OCI-LY1 (cell line): Measurements from ENCODE around the gene ZNF382.

Experiments
- H2AFZ ChIP-seq: fragments of 200-600 bp; sonication (generic), shearing (Covaris generic); 2 replicates; pipeline ENCODE4 v1.6.0; 2014; ENCODE audit warnings: antibody characterized with exemption, mild to moderate bottlenecking, low read length
- H3F3A ChIP-seq: fragments of 200-600 bp; sonication (generic), shearing (Covaris generic); 2 replicates; pipeline ENCODE4 v1.6.0; 2014; ENCODE audit warnings: mild to moderate bottlenecking, antibody characterized with exemption, low read length, moderate library complexity; ENCODE audit not compliant: insufficient read depth
- H3K27ac ChIP-seq: fragments of 200-600 bp; sonication (generic); 2 replicates; pipeline ENCODE4 v1.5.1; 2014; ENCODE audit warnings: low read length, mixed run types, mild to moderate bottlenecking, low read depth; ENCODE audit not compliant: poor library complexity, severe bottlenecking
- H3K27me3 ChIP-seq: fragments of 200-600 bp; sonication (generic); 2 replicates; pipeline ENCODE4 v1.6.0; 2014; ENCODE audit warnings: antibody characterized with exemption, mild to moderate bottlenecking, low read length, moderate library complexity; ENCODE audit not compliant: insufficient read depth
- H3K36me3 ChIP-seq: fragments of 200-600 bp; sonication (generic); 2 replicates; pipeline ENCODE4 v1.6.1; 2014; ENCODE audit warnings: mild to moderate bottlenecking, antibody characterized with exemption, low read length, moderate library complexity, mixed read lengths; ENCODE audit not compliant: insufficient read depth
- H3K4me1 ChIP-seq: fragments of 200-600 bp; sonication (generic); 2 replicates; pipeline ENCODE4 v1.5.1; 2014; ENCODE audit warnings: mild to moderate bottlenecking, low read length, moderate library complexity; ENCODE audit not compliant: insufficient read depth, severe bottlenecking
- H3K4me2 ChIP-seq: fragments of 200-600 bp; sonication (generic), shearing (Covaris generic); 2 replicates; pipeline ENCODE4 v1.6.1; 2014; ENCODE audit warnings: low read length
- H3K4me3 ChIP-seq: fragments of 200-600 bp; sonication (generic); 2 replicates; pipeline ENCODE4 v1.5.1; 2014; ENCODE audit warnings: low read length, low read depth, mild to moderate bottlenecking, mixed read lengths; ENCODE audit not compliant: poor library complexity, severe bottlenecking
- H3K79me2 ChIP-seq: fragments of 200-600 bp; shearing (Covaris generic); 2 replicates; pipeline ENCODE4 v1.6.1; 2016; ENCODE audit warnings: mixed run types, low read length, mixed read lengths; ENCODE audit not compliant: insufficient read depth
- H3K9ac ChIP-seq: fragments of 200-600 bp; sonication (generic), shearing (Covaris generic); 2 replicates; pipeline ENCODE4 v1.6.1; 2014; ENCODE audit warnings: mild to moderate bottlenecking, low read length, mixed read lengths
- H3K9me2 ChIP-seq: fragments of 200-600 bp; sonication (generic), shearing (Covaris generic); 2 replicates; pipeline ENCODE4 v1.6.1; 2014; ENCODE audit warnings: low read depth, mild to moderate bottlenecking, low read length, mixed read lengths
- H3K9me3 ChIP-seq: fragments of 200-600 bp; shearing (Covaris generic); 2 replicates; pipeline ENCODE4 v1.6.1; 2014; ENCODE audit warnings: low read length, mixed read lengths
- H4K20me1 ChIP-seq: fragments of 200-600 bp; sonication (generic), shearing (Covaris generic); 2 replicates; pipeline ENCODE4 v1.6.0; 2016; ENCODE audit warnings: mild to moderate bottlenecking, low read length; ENCODE audit not compliant: insufficient read depth
- CTCF ChIP-seq: fragments of 200-600 bp; sonication (generic), shearing (Covaris generic); IDR thresholded peaks from 2 replicates; pipeline ENCODE4 v1.5.1; 2017; ENCODE audit warnings: mild to moderate bottlenecking, antibody characterized with exemption, low read length, moderate library complexity, mixed read lengths
- EZH2 ChIP-seq: fragments of 200-600 bp; sonication (generic), shearing (Covaris generic); IDR thresholded peaks from 2 replicates; pipeline ENCODE4 v1.8.0; 2017; ENCODE audit warnings: borderline replicate concordance, mixed run types, mild to moderate bottlenecking, antibody characterized with exemption, low read length, moderate library complexity, mixed read lengths

ZNF382 gene

GRCh38 chr19:36573020-36573894, 31.9 kb upstream of the ZNF382 start, which contains the start of gene ZNF529:
ZNF529 (minus strand) TSS chr19:36573292; CDS start chr19:36572346, 946 bp downstream.
- no peak for TF ChIP-seq EZH2
- TF ChIP-seq CTCF, result no peak
- Histone ChIP-seq H3K4me2 (peak within 1 kb of the TSS; percentile 76), H4K20me1 (no peaks in the 10 kb centered on the region), H3K36me3 (peaks cover 69% of the 10 kb centered on the region), H3K27me3 (no peaks in the 10 kb centered on the region), H3K4me1 (peaks cover 20% of the 10 kb centered on the region), H3K79me2 (peaks cover 27% of the 10 kb centered on the region), H3K4me3 (peak within 1 kb of the TSS; percentile 73), H3F3A (no peaks in the 10 kb centered on the region), H3K9ac (peak within 1 kb of the TSS; percentile 81), H3K9me2 (no peaks in the 10 kb centered on the region), H3K9me3 (peaks cover 2% of the 10 kb centered on the region), H2AFZ (no peak within 1 kb of the TSS), H3K27ac (peak within 1 kb of the TSS; percentile 51)

DNA sequence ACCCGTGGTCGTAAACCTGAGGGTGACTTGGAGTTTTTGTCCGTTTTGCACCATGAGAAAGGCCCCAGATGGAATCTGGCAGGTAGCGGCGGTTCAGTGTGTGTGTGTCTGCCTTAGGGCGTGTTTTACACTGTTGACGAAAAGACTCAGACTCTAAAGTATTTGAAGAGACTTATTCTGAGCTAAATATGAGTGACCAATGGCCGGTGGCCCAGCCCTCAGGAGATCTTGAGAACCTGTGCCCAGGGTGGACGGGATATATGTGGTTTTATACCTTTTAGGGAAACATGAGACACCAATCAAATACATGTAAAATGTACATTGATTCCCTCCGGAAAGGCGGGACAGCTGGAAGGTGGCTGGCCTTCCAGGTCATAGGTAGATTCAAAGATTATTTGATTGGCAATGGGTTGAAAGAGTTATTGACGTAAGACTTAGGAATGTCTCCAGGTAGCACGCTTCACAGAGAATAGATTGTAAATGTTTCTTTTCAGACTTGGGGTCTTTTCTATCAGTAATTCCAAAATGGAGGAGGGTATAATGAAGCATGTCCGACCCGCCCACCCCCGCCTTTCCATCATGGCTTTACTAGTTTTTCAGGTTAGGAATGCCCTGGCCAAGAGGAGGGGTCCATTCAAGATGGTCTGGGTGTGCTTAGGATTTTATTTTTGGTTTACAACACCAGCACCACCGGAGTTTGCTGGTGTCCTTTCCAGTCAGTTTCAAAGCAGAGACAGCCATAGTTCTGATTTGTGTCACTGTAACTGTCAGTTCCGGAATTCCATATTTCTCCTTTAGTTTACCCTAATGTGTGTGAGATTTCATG, 31.0 kb upstream of the ZNF382 start:
- H3F3A ChIP-seq, result no peaks in the 10 kb centered on the region
- peaks cover 27% of the 10 kb centered on the region for H3K79me2 ChIP-seq
- H3K9me2 ChIP-seq, result no peaks in the 10 kb centered on the region
- H3K27me3 ChIP-seq, result no peaks in the 10 kb centered on the region
- H3K36me3 ChIP-seq, result peaks cover 69% of the 10 kb centered on the region
- H3K9ac ChIP-seq, result peak overlapping the region; percentile 81
- no peaks in the 10 kb centered on the region for H4K20me1 ChIP-seq
- peaks cover 20% of the 10 kb centered on the region for H3K4me1 ChIP-seq
- TF ChIP-seq CTCF (no peak), EZH2 (no peak)
- peak overlapping the region; percentile 73 for H3K4me3 ChIP-seq
- no peak overlapping the region for H2AFZ ChIP-seq
- H3K27ac ChIP-seq, result peak overlapping the region; percentile 51
- H3K4me2 ChIP-seq, result peak overlapping the region; percentile 76
- peaks cover 2% of the 10 kb centered on the region for H3K9me3 ChIP-seq

DNA sequence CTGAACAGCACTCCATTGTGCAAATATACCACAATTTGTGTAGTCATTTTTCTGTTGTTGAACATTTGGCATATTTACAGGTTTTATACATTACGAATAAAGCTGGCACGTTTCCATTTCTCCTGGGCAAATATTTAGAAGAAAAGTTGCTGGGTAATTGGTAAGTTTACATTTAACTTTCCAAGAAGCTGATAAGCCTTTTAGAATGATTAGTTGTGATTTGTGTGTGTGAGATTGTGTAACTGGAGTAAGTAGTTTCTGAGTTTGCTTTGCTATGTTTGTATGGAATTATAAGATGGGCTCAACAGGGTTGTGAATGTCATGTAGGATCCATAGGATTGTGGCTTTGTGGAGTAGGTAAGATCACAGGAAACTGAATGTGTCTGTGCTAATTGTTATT, 30.4 kb upstream of the ZNF382 start:
- Histone ChIP-seq H3F3A (no peaks in the 10 kb centered on the region), H3K9me2 (no peaks in the 10 kb centered on the region), H4K20me1 (no peaks in the 10 kb centered on the region), H3K4me1 (peaks cover 20% of the 10 kb centered on the region), H3K27ac (no peak overlapping the region), H3K4me2 (peak overlapping the region; percentile 76), H3K27me3 (no peaks in the 10 kb centered on the region), H3K36me3 (peaks cover 69% of the 10 kb centered on the region), H3K9me3 (peaks cover 7% of the 10 kb centered on the region; the same call in 1 of the 2 replicates), H2AFZ (no peak overlapping the region), H3K9ac (no peak overlapping the region), H3K4me3 (peak overlapping the region; percentile 73), H3K79me2 (peaks cover 27% of the 10 kb centered on the region)
- TF ChIP-seq CTCF (no peak), EZH2 (no peak)
